GM11168 (cell line): ENCODE results near the gene RASA3.
"Not testable (repeated sequence)": the region's sequence is repeated elsewhere in the genome, so short reads cannot be mapped to it uniquely, and the experiment has no call there.

ENCODE experiments used
- in situ Hi-C: fragments of 300-500 bp; cut with MboI; formaldehyde crosslinking; loops from one replicate; pipeline ENCODE4 v1.12.0; 2022; ENCODE audit warnings: low sequenced_read_pairs; ENCODE audit not compliant: unreplicated experiment

The RASA3 gene

DNA sequence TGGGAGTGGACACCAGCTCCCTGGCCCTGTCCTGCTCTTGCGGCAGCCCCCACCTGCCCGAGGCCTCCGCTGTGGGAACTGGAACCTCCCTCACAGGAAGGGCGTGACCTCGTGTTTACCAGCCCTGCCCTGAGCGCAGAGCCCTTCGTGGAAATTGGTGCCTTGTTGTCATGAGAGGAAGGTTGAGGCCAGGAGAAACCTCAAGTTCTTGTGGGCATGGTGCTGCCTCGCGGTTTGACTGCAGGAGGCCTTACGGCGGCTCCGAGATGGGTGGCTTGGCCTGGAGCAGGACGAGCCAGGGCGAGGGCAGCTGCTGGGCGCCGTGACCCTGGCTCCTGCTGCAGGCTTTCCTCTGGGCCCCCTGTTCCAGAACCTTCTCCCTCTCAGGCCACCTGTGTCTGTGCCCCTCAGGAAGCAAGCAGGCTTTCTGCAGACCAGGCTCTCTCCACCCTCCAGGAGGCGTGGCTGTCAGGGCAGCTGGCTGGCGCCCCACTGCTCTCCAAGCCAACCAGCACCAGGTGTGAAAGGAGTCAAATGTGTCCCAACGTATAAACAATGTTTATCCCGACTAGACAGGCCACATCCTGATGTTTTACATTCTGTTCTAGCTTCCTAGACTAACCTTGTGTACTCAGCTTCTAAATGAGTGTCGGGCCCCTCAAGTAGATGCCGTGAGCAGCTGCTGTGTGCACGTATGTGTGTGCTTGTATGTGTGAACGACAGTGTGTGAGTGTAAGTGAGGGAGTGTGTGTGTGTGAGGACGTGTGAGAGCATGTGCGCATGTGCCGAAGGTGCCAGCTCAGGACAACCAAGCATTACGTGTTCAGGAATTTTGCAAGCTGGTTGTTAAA, 10.4 kb upstream of the RASA3 start:
- in situ Hi-C loops = no loop called here

DNA sequence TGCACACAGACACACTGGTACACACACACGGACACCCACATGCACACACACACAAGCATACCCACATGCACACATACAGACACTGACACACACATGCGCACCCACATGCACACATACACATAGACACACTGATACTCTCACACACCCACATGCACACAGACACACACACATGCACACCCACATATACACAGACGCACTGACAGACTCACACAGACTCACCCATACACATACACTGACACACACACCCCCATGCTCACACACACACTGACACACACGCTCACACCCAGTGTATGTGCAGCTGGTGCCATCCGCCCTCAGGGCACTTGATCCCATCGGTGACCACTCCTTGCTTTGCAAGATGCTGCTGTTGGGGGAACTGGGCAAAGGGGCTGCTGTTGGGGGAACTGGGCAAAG, 9.7 kb upstream of the RASA3 start:
- in situ Hi-C loops = no loop called here

DNA sequence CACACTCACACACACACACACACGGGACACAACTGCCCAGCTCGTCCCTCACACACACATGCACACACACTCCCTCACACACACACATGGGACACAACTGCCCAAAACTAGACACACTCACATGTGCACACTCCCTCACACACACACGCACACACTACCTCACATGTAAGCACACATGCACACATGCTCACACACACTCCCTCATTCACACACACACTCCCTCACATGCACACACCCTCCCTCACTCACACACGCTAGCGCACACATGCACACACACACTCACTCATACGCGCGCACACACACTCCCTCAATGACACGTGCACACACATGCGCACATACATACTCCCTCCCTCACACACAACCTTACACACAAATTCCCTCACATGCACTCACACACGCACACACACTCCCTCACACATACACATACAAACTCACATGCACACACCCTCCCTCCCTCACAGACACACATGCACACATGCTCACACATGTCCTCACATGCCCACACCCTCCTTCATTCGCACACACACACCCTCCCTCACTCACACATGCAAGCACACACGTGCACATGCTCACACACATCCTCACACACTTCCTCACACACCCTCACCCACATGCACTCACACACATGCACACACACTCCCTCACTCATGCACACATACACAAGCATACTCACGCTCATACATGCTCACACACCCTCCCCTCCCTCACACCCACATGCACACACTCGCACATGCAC, 9.0 kb upstream of the RASA3 start:
- in situ Hi-C loops = no loop called here

DNA sequence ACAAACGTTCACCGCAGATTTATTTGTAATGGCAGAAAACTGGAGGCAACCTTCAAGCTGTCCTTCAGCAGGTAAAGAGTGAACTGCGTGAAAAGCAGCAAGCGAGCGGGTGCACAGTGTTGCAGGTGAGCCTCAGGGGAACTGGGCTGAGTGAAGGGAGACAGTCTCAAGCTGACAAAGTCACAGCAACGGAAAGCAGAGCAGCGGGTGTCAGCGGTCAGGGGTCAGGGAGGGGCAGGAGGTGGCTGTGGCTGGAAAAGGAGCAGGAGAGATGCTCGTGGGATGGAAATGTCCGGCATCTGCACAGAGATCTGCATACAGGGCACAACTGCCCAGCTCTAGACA, 8.5 kb upstream of the RASA3 start:
- in situ Hi-C loops = no loop called here

DNA sequence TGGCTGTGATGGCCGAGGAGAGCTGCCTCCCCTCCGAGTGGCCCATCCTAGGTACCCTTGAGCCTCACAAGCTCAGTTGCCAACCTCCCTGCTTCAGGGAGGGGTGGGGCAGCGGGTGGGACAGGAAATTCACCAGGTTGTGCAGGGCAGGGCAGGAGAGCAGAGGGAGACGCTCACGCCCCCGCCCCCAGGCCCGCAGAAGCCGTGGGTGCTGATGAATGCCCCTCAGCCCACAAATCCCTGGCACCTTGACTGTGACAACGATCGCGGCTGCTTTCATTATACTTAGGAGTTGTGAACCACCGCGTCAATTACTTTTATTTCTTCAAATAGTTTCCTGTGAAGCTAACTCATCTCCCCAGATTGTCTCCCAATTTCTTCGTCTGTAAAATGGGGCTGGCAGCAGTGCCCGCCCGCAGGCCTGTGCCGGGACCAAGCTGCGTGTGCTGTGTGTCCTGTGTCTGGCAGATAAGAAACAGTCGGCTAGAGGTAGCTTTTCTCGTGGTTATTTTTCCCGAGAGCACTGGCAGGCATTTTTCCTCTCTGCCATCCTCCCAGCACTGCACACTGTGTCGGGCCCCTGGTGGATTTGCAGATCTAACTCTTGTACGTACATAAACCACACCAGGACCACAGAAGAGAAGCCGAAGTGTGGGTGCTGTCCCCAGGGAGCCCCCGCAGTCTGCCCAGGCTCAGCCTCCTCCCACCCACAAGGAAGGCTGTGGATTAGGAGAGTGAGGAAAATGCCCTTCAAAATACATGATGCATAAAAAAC, 7.9 kb upstream of the RASA3 start:
- in situ Hi-C loops = no loop called here

DNA sequence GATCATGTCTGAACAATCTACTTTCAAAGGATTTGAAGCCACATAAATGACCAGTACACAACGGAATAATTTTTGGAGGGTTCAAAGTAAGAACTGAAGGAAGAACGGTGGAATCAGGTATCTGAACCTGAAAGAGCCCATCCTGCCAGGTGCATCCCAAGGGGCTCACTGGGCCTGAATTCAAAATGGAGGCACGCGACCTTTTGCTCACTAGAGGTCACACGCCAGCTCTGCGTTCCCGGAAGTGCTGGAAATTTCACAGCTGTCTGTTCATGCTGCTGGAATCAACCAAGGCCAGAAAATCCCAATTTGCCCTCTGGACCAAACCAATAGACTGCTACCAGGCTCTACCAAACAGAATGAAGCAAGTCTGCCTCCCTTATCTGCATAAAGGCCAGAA, 4.2 kb upstream of the RASA3 start:
- in situ Hi-C loops = no loop called here

DNA sequence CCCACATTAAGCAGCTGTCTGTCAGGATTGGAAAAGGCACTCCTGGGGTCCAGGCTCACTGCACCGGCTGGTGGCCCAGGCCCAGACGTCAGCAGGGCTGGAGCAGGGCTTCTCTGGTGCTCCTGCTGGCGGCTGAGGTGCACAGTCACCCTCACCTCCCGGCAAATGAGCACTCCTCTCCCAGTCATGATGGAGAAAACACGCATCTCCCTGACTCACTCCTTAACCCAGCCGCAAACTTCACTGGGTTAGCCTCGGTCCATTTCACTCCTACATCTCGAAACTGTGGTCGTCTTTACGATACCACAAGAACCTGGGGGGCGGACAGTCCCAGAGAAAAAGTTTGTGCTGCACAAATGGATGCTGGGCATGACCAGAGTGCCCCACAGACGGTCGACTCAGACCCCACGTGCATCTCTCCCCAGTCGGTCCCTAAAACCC, 3.3 kb upstream of the RASA3 start:
- in situ Hi-C loops = no loop called here

DNA sequence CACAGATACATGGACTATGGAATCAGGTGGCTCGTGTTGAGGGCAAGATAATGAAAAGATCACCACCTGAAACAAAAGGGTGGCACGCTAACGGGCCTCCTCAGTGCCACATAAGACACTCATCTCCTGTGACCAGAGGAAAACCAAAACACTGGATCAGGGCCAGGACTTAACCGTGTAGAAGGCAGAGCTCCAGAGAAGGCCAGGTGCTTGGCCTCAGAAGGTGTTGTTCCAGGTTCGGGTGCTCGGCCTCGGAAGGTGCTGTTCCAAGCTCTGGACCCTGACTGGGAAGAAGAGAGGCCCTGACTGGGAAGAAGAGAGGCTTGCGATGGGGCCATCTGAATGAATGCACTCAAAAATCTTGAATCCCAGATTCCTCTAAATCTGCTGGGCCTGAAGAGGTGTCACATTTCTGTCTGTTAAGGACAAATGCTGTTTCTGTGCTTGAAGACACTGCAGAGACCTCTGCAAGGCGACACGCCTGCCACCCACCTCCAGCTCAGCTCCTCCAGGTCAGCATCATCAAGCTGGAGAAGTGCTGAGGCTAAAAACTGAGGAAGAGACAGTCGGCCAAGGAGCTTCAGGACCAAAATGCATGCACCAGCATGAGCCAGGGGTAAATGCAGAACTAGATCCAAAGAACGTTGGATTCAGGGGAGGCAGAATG, 2.7 kb upstream of the RASA3 start:
- in situ Hi-C loops = no loop called here

DNA sequence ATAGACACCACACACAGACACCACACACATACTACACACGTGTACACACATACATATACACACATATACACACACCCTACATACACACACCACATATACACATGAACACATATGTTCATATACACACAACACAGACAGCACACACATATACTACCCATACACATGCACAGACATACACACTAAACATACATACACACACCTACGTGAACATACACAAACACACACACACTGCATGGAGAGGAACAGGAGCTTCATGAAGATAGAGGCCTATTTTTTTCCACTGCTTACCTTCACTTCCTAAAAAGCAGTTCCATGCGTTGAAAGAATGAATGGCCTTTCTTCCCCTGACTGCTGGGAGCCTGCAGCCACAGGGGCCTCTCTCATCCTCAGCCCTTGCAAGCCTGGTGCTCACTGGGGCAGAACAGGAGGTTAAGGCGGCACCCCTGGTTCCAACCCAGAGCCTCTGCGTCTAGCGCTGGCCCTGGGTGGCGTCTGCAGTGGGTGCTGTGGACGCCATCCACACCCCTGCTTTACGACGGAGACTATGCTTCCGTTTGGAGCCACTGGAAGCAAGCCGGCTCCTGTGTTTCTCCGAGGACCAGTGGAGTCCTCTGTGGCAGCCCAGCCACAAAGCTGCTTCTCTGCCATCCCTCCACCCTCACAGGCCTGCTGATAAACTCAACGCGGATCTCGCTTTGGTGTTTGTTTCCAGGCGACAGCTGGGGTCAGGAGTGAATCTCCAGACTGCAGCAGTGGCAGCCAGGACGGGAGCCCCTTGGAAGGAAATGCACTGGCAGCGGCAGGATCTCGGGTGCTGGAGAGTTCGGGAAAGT, 1.9 kb upstream of the RASA3 start:
- in situ Hi-C loops = no loop called here

DNA sequence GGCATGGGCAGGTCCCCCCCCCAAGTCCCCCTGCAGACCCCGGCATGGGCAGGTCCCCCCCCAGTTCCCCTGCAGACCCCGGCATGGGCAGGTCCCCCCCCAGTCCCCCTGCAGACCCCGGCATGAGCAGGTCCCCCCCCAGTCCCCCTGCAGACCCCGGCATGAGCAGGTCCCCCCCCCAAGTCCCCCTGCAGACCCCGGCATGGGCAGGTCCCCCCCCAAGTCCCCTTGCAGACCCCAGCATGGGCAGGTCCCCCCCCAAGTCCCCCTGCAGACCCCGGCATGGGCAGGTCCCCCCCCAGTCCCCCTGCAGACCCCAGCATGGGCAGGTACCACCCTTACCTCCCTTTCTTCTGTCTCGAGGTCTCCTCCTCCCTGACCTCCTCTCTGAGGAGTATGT, 1.1 kb upstream of the RASA3 start:
- in situ Hi-C loops = not testable (repeated sequence)

DNA sequence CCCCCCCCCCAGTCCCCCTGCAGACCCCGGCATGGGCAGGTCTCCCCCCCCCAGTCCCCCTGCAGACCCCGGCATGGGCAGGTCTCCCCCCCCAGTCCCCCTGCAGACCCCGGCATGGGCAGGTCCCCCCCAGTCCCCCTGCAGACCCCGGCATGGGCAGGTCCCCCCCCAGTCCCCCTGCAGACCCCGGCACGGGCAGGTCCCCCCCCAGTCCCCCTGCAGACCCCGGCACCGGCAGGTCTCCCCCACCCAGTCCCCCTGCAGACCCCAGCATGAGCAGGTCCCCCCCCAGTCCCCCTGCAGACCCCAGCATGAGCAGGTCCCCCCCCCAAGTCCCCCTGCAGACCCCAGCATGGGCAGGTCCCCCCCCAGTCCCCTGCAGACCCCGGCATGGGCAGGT, 703 bp upstream of the RASA3 start:
- in situ Hi-C loops = not testable (repeated sequence)

DNA sequence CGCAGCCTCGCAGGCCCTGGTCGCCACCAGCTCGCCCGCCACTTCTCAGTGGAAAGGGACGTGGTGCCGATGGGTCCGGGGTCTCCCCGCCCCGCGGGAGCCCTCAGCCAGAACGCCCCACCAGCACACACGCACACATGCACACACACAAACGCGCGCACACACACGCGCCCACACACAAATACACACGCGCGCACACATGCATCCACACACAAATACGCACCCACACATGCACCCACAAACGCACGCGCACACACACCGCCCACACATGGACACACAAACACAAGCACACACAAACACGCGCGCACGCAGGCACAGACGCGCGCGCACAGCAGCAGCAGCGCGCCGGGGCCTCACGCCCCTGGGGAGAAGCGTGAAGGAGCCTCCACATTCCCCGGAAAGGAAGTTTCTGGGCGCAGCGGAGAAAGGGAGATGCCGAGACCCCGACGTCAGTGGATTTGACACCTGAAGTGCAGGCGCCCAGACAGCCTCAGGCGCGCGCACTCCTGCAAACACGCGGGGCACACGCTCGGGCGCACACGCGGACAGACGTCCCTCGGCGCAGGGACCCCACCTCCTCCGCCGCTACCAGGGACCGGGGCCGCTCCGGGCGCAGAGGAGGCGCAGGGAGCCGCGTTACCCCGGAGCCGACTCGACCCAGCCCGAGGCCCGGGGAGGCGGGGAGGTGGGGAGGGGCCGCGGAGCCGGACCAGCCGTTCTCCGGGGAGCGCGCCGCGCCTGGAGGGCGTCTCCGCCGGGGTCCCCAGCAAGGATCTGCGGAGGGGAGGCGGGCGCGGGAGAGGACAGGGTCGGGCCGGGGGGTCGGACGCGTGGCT, 622 bp downstream of the RASA3 start:
- in situ Hi-C loops = no loop called here

DNA sequence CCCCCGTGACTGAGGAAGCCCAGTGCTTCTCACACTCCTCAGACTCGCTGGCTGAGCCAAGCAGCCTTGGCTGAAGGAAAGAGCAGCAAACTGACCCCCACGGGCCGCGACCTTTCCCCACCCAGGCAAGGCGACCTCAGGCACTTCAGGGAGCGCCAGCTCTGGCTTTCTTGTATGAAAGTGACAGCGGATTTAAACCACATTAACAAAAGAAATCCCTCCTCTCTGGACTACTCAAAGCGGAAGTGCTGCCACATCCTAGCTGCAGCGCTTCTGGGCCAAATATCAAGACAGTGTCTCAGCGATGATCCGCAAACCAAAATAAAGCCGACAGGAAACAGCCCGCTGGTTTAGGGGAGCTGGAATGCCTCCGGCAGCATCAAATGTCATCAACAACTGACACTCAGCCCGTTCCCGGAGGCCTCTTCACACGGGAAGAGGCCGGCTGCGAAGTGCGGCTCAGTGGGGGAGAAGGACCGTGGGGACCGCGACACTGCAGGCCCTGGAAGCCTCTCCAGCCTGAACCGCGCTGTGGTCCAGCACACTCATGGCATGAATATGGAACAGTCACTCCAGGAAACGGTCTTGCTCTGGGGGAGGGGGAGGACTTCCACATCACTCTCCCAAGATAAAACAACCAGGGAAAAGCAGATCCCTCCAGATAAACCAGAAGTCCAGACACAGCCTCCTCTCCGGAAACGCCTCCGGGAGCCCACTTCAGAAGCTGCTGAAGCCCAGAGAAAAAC, 1.4 kb downstream of the RASA3 start:
- in situ Hi-C loops = no loop called here

DNA sequence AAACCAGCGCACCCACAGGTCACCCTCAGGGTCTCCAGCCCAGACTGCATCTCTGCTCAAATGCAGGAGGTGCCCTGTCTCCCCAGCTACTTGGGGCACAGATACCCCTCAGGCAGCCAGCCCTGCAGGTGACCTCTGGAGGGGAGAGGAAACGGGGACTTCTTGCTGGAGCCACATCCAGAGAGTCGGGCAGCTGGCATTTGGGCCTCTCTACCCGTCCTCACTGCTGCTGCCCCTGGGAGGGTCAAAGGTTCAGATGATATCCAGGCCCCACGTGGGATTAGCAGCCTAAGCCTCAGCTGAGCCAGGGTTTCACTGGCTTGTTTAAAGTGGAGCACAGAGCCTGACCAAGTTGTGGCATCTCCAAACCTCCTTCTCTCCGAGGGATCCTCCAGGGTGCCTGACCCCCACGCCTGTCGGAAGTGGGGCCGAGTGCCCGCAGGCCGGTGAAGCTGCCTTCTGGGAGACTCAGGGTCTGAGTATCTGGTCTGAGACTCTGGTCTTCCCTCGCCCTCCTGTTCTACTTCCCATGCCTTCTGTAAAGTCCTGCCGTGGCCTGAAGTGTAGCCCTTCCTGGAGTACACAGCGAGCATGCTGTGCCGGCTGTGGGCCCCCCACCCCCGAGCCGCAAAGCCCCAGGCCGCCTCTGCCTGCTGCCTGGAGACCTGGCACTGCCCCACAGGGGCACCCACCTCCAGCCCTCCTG, 2.1 kb downstream of the RASA3 start:
- in situ Hi-C loops = no loop called here

DNA sequence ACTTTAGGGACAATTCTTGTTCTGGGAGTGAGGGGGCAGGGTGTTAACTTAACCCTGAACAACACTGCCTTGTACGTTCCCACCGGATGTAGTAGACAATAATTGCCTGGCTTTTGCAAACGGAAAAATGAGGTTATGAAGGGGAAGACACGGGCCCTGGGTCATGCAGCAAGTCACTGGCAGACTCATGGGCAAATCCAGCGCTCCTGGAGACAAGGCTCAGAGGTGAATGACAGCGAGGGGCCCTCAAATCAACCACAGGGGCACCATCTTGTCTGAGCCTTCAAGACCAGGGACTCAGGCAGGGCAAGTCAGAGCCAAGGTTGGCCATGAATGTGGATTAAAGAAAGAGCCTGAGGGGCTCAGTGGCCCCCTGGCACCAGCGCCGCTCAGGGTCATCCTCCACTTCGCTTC, 2.8 kb downstream of the RASA3 start:
- in situ Hi-C loops = no loop called here

DNA sequence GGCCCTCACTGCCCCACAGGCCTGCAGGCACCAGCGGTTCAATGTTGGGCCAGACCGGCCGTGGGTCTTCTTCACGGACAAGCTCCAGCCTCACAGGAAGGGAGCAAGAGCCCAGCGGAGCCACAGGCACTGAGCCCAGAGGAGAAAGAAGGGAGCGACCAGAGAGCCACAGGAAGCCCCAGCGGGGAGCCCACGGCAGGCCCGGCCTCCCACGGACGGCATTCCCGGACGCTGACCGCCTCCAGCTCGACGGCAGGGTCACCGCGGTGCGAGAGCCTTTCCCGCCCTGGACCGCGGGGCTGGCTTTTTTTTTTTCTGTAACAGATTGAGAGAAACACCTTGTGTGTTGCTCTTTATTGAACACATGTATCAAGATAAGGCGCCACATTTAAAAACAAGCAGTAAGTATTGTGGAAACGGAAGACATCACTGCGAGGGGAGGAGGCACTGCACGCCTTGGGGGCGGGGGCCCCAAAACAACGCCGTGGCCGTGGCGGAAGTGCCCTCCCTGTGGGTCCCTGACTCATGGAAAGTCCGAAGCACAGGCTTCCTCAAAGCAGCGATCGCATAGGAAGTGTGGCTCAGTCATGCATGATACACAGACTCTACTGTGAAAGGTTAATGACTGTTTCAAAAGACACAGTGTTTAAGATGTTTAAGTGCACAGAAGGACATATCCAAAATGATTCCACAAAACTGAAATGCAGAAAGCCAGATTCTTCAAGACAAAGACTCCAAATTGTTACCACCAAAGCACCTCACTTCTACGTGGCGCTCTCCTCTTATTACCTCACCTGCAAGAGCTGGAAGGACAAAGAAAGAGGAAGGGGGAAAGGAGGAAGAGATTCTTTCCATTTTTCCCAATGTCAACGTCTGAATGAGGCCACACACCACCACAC, 3.5 kb downstream of the RASA3 start:
- in situ Hi-C loops = no loop called here

DNA sequence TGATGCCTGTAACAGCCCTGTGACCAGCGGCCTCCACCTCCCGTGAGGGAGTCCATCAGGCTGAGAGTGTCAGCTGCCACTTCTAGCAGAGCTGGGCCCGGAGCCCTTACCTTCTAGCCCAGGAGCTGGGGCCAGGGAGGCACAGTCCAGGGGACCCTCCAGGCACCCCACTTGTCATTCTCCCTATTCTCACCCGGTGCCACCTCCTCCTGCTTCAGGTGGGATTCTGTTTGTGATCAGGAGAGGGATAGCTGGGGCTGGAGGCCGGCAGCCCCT, 4.1 kb downstream of the RASA3 start:
- in situ Hi-C loops = no loop called here
